ENCODE measurements around the gene GPC3. TPM values are rescaled to one million over a fixed set of nuclear protein-coding genes. Genes with fewer than 3 reads are reported as not detected.

GPC3 gene
- total and polyA plus RNA-seq, 2 of the 4 experiments (the other 2 are of a cell fraction) = not detected

DNA sequence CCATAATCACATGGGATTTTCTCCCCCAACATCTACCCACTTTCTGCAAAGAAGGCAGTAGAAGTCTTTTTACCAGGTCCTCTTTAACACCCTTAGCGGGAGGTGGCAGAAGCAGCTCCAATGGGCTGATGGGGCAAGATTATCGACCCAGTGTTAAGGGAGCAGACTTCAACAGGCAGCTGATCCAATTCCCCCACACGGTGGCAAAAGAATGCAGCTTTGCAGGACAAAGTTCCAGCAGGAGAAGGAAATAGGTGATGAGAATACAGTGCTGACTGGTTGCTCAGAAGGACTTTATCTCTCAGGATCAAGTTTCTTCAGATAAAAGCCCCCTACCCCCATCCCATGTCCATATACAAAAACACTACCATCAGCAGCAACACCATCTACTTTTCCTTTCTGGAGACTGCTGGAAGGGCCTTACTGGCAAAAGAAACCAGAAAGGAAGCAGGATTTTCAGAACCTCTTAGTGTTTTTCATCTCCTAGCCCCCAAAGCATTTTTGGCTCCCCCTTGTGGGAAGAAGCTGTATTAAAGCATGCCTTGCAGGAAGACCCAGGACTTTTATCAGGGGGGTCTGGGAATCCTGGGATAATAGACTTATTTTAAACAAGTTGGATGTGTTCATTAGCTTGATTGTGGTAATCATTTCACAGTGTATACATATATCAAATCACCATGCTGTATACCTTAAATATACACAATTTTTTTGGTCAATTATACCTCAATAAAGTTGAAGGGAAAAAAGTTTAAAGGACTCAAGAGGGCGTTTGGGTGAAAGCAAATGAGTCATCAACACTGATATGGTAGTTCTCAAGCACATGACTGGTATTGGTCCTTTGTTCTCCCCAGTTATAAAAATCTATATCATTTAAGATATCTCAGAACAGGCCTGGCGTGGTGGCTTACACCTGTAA, 146.4 kb downstream of the GPC3 start:
- Histone ChIP-seq H4K91ac (ENCODE audit: insufficient read depth, low read depth, low read length) (no peak overlapping the region), H2BK15ac (ENCODE audit: low read depth, low read length) (no peak overlapping the region), H3K4me1 (ENCODE audit: control insufficient read depth, insufficient read depth, low read length) (no peaks in the 10 kb centered on the region), H2BK20ac (ENCODE audit: low read depth, low read length) (no peak overlapping the region), H3K9ac (ENCODE audit: low read depth, low read length) (no peak overlapping the region), H4K20me1 (ENCODE audit: insufficient read depth, low read length) (no peaks in the 10 kb centered on the region), H3K4ac (ENCODE audit: low read depth, low read length) (no peak overlapping the region), H2BK5ac (ENCODE audit: low read depth, low read length, poor library complexity, severe bottlenecking) (no peak overlapping the region), H3K14ac (replicated peaks; ENCODE audit: low read depth, low read length) (no peak overlapping the region), H3K18ac (ENCODE audit: low read depth, low read length) (no peak overlapping the region), H3K9me1 (ENCODE audit: insufficient read depth, low read length) (no peaks in the 10 kb centered on the region), H4K8ac (ENCODE audit: low read depth in 2 of 2, low read length in 2 of 2) (no peak overlapping the region), H2AK5ac (ENCODE audit: low read depth, low read length) (no peak overlapping the region), H3K9me3 (ENCODE audit: control insufficient read depth, insufficient read depth, low read length) (no peaks in the 10 kb centered on the region), H4K5ac (ENCODE audit: low read depth, low read length) (no peak overlapping the region), H2BK120ac (ENCODE audit: low read depth, low read length) (no peak overlapping the region), H2AK9ac (replicated peaks; ENCODE audit: low read depth, low read length, poor library complexity) (no peak overlapping the region), H3K23ac (ENCODE audit: low read depth, low read length) (no peak overlapping the region), H2AFZ (replicated peaks; ENCODE audit: low read length, poor library complexity) (no peak overlapping the region), H3K4me2 (ENCODE audit: low read depth, low read length) (no peak overlapping the region), H3K27me3 (ENCODE audit: control insufficient read depth, insufficient read depth, low read length) (peaks cover 6% of the 10 kb centered on the region), H3K56ac (ENCODE audit: extremely low read depth, insufficient read depth, low read length) (no peak overlapping the region), H3K79me1 (ENCODE audit: low read depth in 1 of 2, low read length in 2 of 2) (no peaks in the 10 kb centered on the region), H3K4me3 (ENCODE audit: insufficient read depth, low read depth, low read length) (no peak overlapping the region), H3K27ac (ENCODE audit: insufficient read depth, low read length) (no peak overlapping the region), H3K36me3 (ENCODE audit: control insufficient read depth, insufficient read depth, low read length) (no peaks in the 10 kb centered on the region)
- ATAC-seq (ENCODE audit: low read depth) = peak; percentile 57; the same call in 1 of the 2 replicates
- intact Hi-C loops (cut with micrococcal nuclease) = loop anchor here (1.0 to 2.0 kb wide), 2 partner anchors 47 to 140 kb away; no protein-coding TSS in a partner anchor
- no CpG with 5 or more reads among the region's 5 CpGs for WGBS, 2 experiments (ENCODE audit: extremely low coverage in 2 of 2, insufficient read length in 1 of 2)
- dilution Hi-C loops (cut with HindIII; ENCODE audit: low sequenced_read_pairs, unreplicated experiment) = no loop called here
- in situ Hi-C loops (cut with MboI; ENCODE audit: low sequenced_read_pairs) = no loop called here
- peak; percentile 28 for DNase-seq
- BruUV-seq (replicated peaks) = no TSS peak
- ChIA-PET POLR2A (ENCODE audit: unreplicated experiment) (no interaction called here), CTCF (interaction anchor here (0.5 to 0.8 kb wide), 5 partner anchors 15 to 1542 kb away, joined by 3 to 5 read pairs (median 3); no protein-coding TSS in a partner anchor)
- TF ChIP-seq, protein P1, sequence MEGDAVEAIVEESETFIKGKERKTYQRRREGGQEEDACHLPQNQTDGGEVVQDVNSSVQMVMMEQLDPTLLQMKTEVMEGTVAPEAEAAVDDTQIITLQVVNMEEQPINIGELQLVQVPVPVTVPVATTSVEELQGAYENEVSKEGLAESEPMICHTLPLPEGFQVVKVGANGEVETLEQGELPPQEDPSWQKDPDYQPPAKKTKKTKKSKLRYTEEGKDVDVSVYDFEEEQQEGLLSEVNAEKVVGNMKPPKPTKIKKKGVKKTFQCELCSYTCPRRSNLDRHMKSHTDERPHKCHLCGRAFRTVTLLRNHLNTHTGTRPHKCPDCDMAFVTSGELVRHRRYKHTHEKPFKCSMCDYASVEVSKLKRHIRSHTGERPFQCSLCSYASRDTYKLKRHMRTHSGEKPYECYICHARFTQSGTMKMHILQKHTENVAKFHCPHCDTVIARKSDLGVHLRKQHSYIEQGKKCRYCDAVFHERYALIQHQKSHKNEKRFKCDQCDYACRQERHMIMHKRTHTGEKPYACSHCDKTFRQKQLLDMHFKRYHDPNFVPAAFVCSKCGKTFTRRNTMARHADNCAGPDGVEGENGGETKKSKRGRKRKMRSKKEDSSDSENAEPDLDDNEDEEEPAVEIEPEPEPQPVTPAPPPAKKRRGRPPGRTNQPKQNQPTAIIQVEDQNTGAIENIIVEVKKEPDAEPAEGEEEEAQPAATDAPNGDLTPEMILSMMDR (conservative IDR thresholded peaks at IDR 0.05; ENCODE audit: low read depth, low read length) = peak; percentile 55
- TF ChIP-seq POLR2A (IDR thresholded peaks at IDR 0.05; ENCODE audit: low read depth, low read length) (no peak), SMC3 (IDR thresholded peaks at IDR 0.05; ENCODE audit: low read depth, low read length) (0 out of 2 replicates have a peak, but pooled peaks have one; percentile 17), NFE2L2 (IDR thresholded peaks at IDR 0.05; ENCODE audit: low read depth, low read length) (no peak), RAD21 (IDR thresholded peaks at IDR 0.05; ENCODE audit: low read length) (peak; percentile 22; the same call in 1 of the 2 replicates), BHLHE40 (IDR thresholded peaks at IDR 0.05; ENCODE audit: low read depth, low read length) (no peak), MXI1 (IDR thresholded peaks at IDR 0.05; ENCODE audit: borderline replicate concordance, low read depth, low read length) (no peak), CHD1 (IDR thresholded peaks at IDR 0.05; ENCODE audit: low read depth, low read length) (no peak), FOS (IDR thresholded peaks at IDR 0.05; ENCODE audit: low read depth, low read length) (no peak), RFX5 (IDR thresholded peaks at IDR 0.05; ENCODE audit: low read depth, low read length) (no peak), MAFK (IDR thresholded peaks at IDR 0.05; ENCODE audit: low read depth, low read length) (no peak), CEBPB (IDR thresholded peaks at IDR 0.05; ENCODE audit: low read depth, low read length) (no peak)
- TF ChIP-seq, protein P2, sequence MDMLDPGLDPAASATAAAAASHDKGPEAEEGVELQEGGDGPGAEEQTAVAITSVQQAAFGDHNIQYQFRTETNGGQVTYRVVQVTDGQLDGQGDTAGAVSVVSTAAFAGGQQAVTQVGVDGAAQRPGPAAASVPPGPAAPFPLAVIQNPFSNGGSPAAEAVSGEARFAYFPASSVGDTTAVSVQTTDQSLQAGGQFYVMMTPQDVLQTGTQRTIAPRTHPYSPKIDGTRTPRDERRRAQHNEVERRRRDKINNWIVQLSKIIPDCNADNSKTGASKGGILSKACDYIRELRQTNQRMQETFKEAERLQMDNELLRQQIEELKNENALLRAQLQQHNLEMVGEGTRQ (IDR thresholded peaks at IDR 0.05; ENCODE audit: low read depth, low read length) = no peak
- TF ChIP-seq, protein P3, sequence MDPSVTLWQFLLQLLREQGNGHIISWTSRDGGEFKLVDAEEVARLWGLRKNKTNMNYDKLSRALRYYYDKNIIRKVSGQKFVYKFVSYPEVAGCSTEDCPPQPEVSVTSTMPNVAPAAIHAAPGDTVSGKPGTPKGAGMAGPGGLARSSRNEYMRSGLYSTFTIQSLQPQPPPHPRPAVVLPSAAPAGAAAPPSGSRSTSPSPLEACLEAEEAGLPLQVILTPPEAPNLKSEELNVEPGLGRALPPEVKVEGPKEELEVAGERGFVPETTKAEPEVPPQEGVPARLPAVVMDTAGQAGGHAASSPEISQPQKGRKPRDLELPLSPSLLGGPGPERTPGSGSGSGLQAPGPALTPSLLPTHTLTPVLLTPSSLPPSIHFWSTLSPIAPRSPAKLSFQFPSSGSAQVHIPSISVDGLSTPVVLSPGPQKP (IDR thresholded peaks at IDR 0.05; ENCODE audit: borderline replicate concordance, low read depth, low read length) = no peak

All from IMR-90 (cell line).